ENCODE results near the gene MACROH2A2. TPM values are rescaled to one million over a fixed set of nuclear protein-coding genes. Genes with fewer than 3 reads are reported as not detected.
"Not testable (repeated sequence)": the region's sequence is repeated elsewhere in the genome, so short reads cannot be mapped to it uniquely, and the experiment has no call there.

The MACROH2A2 gene
- total RNA-seq, 1 experiment from 2014 or later = 42.5 TPM

- no peaks in the 10 kb centered on the region for H3K27me3 ChIP-seq (replicated peaks)
- H3K27ac ChIP-seq = peak overlapping the region; percentile 59
- peaks cover 32% of the 10 kb centered on the region for H3K36me3 ChIP-seq
- H3K9me3 ChIP-seq (replicated peaks) = no peaks in the 10 kb centered on the region
- peaks cover 21% of the 10 kb centered on the region for H3K4me1 ChIP-seq (replicated peaks)
- peak; percentile 69 to 83 for DNase-seq (ENCODE audit: low read depth in 1 of 2, low spot score in 2 of 2)
- peak overlapping the region; percentile 57 for H3K4me3 ChIP-seq
Measured at GRCh38 chr10:70145666-70146488, 93.2 kb downstream of the MACROH2A2 start.

- peak; percentile 96 to 98 for DNase-seq (ENCODE audit: low read depth in 1 of 2, low spot score in 2 of 2)
- H3K4me3 ChIP-seq = peak within 1 kb of the TSS; percentile 57
- no peaks in the 10 kb centered on the region for H3K27me3 ChIP-seq (replicated peaks)
- H3K36me3 ChIP-seq = peaks cover 40% of the 10 kb centered on the region
- H3K4me1 ChIP-seq (replicated peaks) = peaks cover 21% of the 10 kb centered on the region
- H3K27ac ChIP-seq = peak within 1 kb of the TSS; percentile 59
- no peaks in the 10 kb centered on the region for H3K9me3 ChIP-seq (replicated peaks)
Measured at GRCh38 chr10:70146489-70147258, 94.0 kb downstream of the MACROH2A2 start, which contains the start of gene TYSND1. Gene TYSND1 (minus strand): TSS chr10:70146700. CDS start chr10:70146586, 114 bp downstream.

GRCh38 chr10:70147259-70147625 lies 94.6 kb downstream of the MACROH2A2 start:
- H3K4me3 ChIP-seq = no peak overlapping the region
- no peaks in the 10 kb centered on the region for H3K9me3 ChIP-seq (replicated peaks)
- peak overlapping the region; percentile 26; the same call in 1 of the 2 replicates for H3K27ac ChIP-seq
- H3K4me1 ChIP-seq (replicated peaks) = peaks cover 21% of the 10 kb centered on the region
- no peak for DNase-seq (ENCODE audit: low read depth in 1 of 2, low spot score in 2 of 2)
- H3K27me3 ChIP-seq (replicated peaks) = no peaks in the 10 kb centered on the region
- H3K36me3 ChIP-seq = peaks cover 44% of the 10 kb centered on the region

- 0 out of 2 replicates have a peak, but pooled peaks cover 3% of the 10 kb centered on the region for H3K27me3 ChIP-seq (replicated peaks)
- peaks cover 21% of the 10 kb centered on the region for H3K4me1 ChIP-seq (replicated peaks)
- no peak for DNase-seq (ENCODE audit: low read depth in 1 of 2, low spot score in 2 of 2)
- no peak overlapping the region for H3K27ac ChIP-seq
- no peak overlapping the region for H3K4me3 ChIP-seq
- H3K36me3 ChIP-seq = peaks cover 57% of the 10 kb centered on the region
- no peaks in the 10 kb centered on the region for H3K9me3 ChIP-seq (replicated peaks)
Measured at GRCh38 chr10:70148516-70148915, 95.9 kb downstream of the MACROH2A2 start.

GRCh38 chr10:70155255-70155838 lies 102.7 kb downstream of the MACROH2A2 start:
- Histone ChIP-seq H3K36me3 (peaks cover 92% of the 10 kb centered on the region), H3K4me3 (no peak overlapping the region), H3K9me3 (replicated peaks) (no peaks in the 10 kb centered on the region), H3K4me1 (replicated peaks) (no peaks in the 10 kb centered on the region), H3K27me3 (replicated peaks) (0 out of 2 replicates have a peak, but pooled peaks cover 3% of the 10 kb centered on the region), H3K27ac (no peak overlapping the region)
- DNase-seq (ENCODE audit: low read depth in 1 of 2, low spot score in 2 of 2) = no peak

GRCh38 chr10:70158113-70158512 lies 105.5 kb downstream of the MACROH2A2 start:
- Histone ChIP-seq H3K4me1 (replicated peaks) (0 out of 2 replicates have a peak, but pooled peaks cover 4% of the 10 kb centered on the region), H3K27ac (no peak overlapping the region), H3K9me3 (replicated peaks) (no peaks in the 10 kb centered on the region), H3K27me3 (replicated peaks) (0 out of 2 replicates have a peak, but pooled peaks cover 3% of the 10 kb centered on the region), H3K4me3 (no peak overlapping the region), H3K36me3 (peaks cover 91% of the 10 kb centered on the region)
- no peak for DNase-seq (ENCODE audit: low read depth in 1 of 2, low spot score in 2 of 2)

- H3K9me3 ChIP-seq (replicated peaks); H3K27ac ChIP-seq; H3K4me3 ChIP-seq; DNase-seq (ENCODE audit: low read depth in 1 of 2, low spot score in 2 of 2); H3K27me3 ChIP-seq (replicated peaks); H3K4me1 ChIP-seq (replicated peaks): not testable (repeated sequence)
- peaks cover 91% of the 10 kb centered on the region for H3K36me3 ChIP-seq
Measured at GRCh38 chr10:70159366-70159765, 106.7 kb downstream of the MACROH2A2 start.

- no peak for DNase-seq (ENCODE audit: low read depth in 1 of 2, low spot score in 2 of 2)
- no peaks in the 10 kb centered on the region for H3K9me3 ChIP-seq (replicated peaks)
- H3K27me3 ChIP-seq (replicated peaks) = no peaks in the 10 kb centered on the region
- H3K27ac ChIP-seq = no peak overlapping the region
- no peak overlapping the region for H3K4me3 ChIP-seq
- peaks cover 89% of the 10 kb centered on the region for H3K36me3 ChIP-seq
- H3K4me1 ChIP-seq (replicated peaks) = 0 out of 2 replicates have a peak, but pooled peaks cover 4% of the 10 kb centered on the region
Measured at GRCh38 chr10:70160798-70161197, 108.2 kb downstream of the MACROH2A2 start.

Other genes starting within 250 kb of the MACROH2A2 start
- gene AIFM2, start 80.0 kb downstream of the MACROH2A2 start, total RNA-seq (2014; rRNA removed; shearing (Covaris generic)) = 11.7 and 12.3 TPM in 2 replicates
- 6.7 and 7.7 TPM in 2 replicates for gene TYSND1, start 93.9 kb downstream of the MACROH2A2 start, total RNA-seq (2014; rRNA removed; shearing (Covaris generic))
- 131 and 171 TPM in 2 replicates for gene SAR1A, start 117.7 kb downstream of the MACROH2A2 start, total RNA-seq (2014; rRNA removed; shearing (Covaris generic))
- 199 and 254 TPM in 2 replicates for gene PPA1, start 180.6 kb downstream of the MACROH2A2 start, total RNA-seq (2014; rRNA removed; shearing (Covaris generic))
- gene NPFFR1, start 231.2 kb downstream of the MACROH2A2 start, total RNA-seq (2014; rRNA removed; shearing (Covaris generic)) = not detected in 2 replicates

Measured in SJSA1 (cell line).